ENCODE results near the gene GET4. TPM values are rescaled to one million over a fixed set of nuclear protein-coding genes. Genes with fewer than 3 reads are reported as not detected.

Gene GET4
- total RNA-seq, 4 donors from 2014 or later: 24.6 to 40.8 (median 30.0) TPM

DNA sequence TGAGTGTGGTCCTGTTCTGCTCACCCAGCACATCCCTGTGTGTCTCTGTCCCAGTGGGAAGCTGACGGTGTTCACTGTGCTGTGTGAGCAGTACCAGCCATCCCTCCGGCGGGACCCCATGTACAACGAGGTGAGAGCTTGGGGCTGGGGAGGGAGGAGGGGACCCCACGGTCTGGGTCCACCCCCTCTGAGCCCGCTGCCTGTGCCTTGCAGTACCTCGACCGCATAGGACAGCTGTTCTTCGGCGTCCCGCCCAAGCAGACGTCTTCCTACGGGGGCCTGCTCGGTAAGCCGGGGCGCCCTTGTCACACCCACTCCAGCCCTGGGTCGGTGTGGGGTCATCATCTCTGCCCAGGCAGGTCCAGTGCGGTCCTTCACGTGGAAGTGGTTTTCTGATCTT, 17.3 kb downstream of the GET4 start:
- Histone ChIP-seq H3K27me3 (no peaks in the 10 kb centered on the region), H3K4me1 (no peaks in the 10 kb centered on the region), H3K27ac (no peak overlapping the region), H3K4me3 (no peak overlapping the region), H3K9me3 (no peaks in the 10 kb centered on the region), H3K36me3 (peaks cover 0 to 72% of the 10 kb centered on the region in 2 donors)
- in situ Hi-C loops (cut with MboI; ENCODE audit: low sequenced_read_pairs in 4 of 4): no loop called here
- DNase-seq (no peak), ATAC-seq (no peak)
- intact Hi-C loops (cut with DNase I; ENCODE audit: low total_unique reads): no loop called here
- no peak for TF ChIP-seq POLR2A (IDR thresholded peaks at IDR 0.05)
- TF ChIP-seq, protein P1, sequence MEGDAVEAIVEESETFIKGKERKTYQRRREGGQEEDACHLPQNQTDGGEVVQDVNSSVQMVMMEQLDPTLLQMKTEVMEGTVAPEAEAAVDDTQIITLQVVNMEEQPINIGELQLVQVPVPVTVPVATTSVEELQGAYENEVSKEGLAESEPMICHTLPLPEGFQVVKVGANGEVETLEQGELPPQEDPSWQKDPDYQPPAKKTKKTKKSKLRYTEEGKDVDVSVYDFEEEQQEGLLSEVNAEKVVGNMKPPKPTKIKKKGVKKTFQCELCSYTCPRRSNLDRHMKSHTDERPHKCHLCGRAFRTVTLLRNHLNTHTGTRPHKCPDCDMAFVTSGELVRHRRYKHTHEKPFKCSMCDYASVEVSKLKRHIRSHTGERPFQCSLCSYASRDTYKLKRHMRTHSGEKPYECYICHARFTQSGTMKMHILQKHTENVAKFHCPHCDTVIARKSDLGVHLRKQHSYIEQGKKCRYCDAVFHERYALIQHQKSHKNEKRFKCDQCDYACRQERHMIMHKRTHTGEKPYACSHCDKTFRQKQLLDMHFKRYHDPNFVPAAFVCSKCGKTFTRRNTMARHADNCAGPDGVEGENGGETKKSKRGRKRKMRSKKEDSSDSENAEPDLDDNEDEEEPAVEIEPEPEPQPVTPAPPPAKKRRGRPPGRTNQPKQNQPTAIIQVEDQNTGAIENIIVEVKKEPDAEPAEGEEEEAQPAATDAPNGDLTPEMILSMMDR (IDR thresholded peaks at IDR 0.05 in 4 of 5, conservative IDR thresholded peaks at IDR 0.05 in 1 of 5): no peak

DNA sequence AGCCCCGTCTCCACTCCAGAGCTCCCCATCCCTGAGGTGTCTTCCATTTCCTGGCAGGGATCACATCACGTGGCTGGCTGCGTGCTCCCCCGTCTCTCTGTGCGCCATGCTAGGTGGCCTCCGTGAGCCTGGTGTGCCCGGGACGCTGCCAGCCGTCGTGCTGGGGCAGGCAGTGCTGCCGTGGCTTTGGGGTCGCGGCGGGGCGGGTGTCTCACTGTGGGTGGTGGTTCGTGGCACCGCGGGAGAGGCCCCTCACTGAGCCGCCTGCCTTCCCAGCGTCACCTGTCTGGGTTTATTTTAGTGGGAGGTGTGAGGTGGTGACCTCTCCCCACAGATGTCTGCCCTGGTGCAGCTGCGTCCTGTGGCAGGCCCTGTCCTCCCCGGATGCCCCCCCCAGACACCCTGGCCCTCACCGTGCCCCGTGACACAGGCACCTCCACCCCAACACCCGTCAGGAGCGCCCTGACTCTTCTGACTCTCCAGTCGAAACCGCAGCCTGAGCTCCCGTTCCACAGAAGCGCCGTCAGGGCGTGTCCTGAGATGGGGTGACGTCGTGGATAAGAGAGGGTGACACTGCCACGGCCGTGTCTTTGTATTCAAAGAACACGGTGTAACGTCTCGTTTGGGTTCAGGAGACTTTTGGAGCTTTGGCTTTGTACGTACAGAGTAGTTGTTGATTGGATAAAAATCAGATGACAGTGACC, 18.0 kb downstream of the GET4 start:
- TF ChIP-seq POLR2A (IDR thresholded peaks at IDR 0.05): no peak
- TF ChIP-seq, protein P1 (IDR thresholded peaks at IDR 0.05 in 4 of 5, conservative IDR thresholded peaks at IDR 0.05 in 1 of 5): no peak
- no peaks in the 10 kb centered on the region for H3K9me3 ChIP-seq
- peaks cover 0 to 68% of the 10 kb centered on the region in 2 donors for H3K36me3 ChIP-seq
- H3K4me1 ChIP-seq: no peaks in the 10 kb centered on the region
- in situ Hi-C loops (cut with MboI; ENCODE audit: low sequenced_read_pairs in 4 of 4): no loop called here
- intact Hi-C loops (cut with DNase I; ENCODE audit: low total_unique reads): no loop called here
- no peak overlapping the region for H3K27ac ChIP-seq
- H3K27me3 ChIP-seq: no peaks in the 10 kb centered on the region
- no peak overlapping the region for H3K4me3 ChIP-seq
- DNase-seq (no peak), ATAC-seq (no peak)

DNA sequence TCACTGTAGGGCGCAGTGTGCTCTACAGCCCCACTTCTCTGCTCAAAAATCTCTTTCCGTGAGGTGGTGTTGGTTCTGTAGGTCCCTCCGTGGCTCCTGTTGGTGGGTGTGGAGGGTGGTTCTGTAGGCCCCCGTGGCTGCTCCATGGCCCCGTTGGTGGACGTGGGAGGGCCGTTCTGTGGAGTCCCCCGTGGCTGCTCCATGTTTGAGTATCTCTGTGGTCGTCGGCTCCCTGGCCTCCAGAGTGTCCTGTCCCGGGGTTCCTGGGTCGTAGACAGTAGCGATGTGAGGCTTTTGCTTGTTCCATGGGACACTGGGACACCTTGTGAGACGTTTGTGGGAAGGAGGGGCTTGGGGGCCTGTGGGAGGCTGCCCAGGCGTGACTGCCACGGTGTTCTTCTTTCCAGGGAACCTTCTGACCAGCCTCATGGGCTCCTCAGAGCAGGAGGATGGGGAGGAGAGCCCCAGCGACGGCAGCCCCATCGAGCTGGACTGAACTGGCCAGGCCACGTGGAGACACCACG, 18.6 kb downstream of the GET4 start:
- H3K9me3 ChIP-seq: no peaks in the 10 kb centered on the region
- ATAC-seq (no peak), DNase-seq (no peak)
- H3K27me3 ChIP-seq: no peaks in the 10 kb centered on the region
- no peaks in the 10 kb centered on the region for H3K4me1 ChIP-seq
- intact Hi-C loops (cut with DNase I; ENCODE audit: low total_unique reads): no loop called here
- in situ Hi-C loops (cut with MboI; ENCODE audit: low sequenced_read_pairs in 4 of 4): no loop called here
- TF ChIP-seq, protein P1 (IDR thresholded peaks at IDR 0.05 in 4 of 5, conservative IDR thresholded peaks at IDR 0.05 in 1 of 5): no peak
- TF ChIP-seq POLR2A (IDR thresholded peaks at IDR 0.05): no peak
- H3K27ac ChIP-seq: no peak overlapping the region
- peaks cover 0 to 68% of the 10 kb centered on the region in 2 donors for H3K36me3 ChIP-seq
- H3K4me3 ChIP-seq: no peak overlapping the region

DNA sequence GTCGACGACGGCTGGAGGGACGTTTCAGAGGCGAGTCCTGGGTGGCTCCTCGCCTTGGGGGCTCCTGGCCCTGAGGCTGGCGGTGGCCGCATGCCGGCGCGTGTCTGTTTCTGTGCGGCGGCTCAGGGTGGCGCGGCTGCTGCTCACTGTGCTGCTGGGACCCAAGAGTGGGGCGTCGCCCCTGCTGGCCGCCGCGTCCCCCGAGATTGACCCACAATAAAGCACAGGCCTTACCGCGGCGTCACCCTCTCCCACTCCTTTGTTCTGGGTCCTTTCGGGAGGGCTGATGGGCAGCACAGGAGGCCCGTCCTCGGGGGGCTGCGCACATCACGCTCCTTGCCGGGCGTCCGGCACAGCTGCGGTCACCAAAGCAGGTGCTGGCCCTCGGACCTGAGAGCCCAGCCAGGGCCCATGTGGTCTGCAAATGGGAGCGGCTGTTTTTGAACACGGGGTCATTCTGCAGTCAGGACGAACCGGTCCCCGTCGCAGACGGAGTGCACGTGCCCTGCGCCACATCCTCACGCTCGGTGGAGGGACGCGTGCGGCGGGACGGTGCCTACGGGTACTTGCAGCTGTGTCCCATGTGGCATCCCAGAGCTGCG, 19.2 kb downstream of the GET4 start:
- H3K4me1 ChIP-seq: no peaks in the 10 kb centered on the region
- no peak for DNase-seq
- H3K36me3 ChIP-seq: peaks cover 0 to 66% of the 10 kb centered on the region in 2 donors
- TF ChIP-seq POLR2A (IDR thresholded peaks at IDR 0.05): no peak
- TF ChIP-seq, protein P1 (IDR thresholded peaks at IDR 0.05 in 4 of 5, conservative IDR thresholded peaks at IDR 0.05 in 1 of 5): no peak
- no peak overlapping the region for H3K27ac ChIP-seq
- H3K4me3 ChIP-seq: no peak overlapping the region
- no peaks in the 10 kb centered on the region for H3K9me3 ChIP-seq
- intact Hi-C loops (cut with DNase I; ENCODE audit: low total_unique reads): no loop called here
- ATAC-seq: no peak
- in situ Hi-C loops (cut with MboI; ENCODE audit: low sequenced_read_pairs in 4 of 4): no loop called here
- no peaks in the 10 kb centered on the region for H3K27me3 ChIP-seq
